Uterus (tissue), 4 donors: Measurements from ENCODE around the gene MEIS2. TPM values are rescaled to one million over a fixed set of nuclear protein-coding genes. Genes with fewer than 3 reads are reported as not detected.

Experiments used
- DNase-seq, 2 donors: peaks; one replicate each; pipeline ENCODE4 v3.0.0-alpha.2; 2019 to 2020
- H3K27ac ChIP-seq, 2 donors: fragments of 200-600 bp; sonication (generic); 1 replicate in 1 of 2; 2 replicates in 1 of 2; pipeline ENCODE4 v1.5.1; 2016 to 2018
- H3K27me3 ChIP-seq, 2 donors: fragments of 200-600 bp; sonication (generic); one replicate each; pipeline ENCODE4 v1.5.1; 2018 to 2019; ENCODE audit warnings: control low read depth in 1 of 2
- H3K36me3 ChIP-seq, 2 donors: fragments of 200-600 bp; sonication (generic); one replicate each; pipeline ENCODE4 v1.5.1; 2019; ENCODE audit warnings: control low read depth in 1 of 2
- H3K4me1 ChIP-seq, 2 donors: fragments of 200-600 bp; sonication (generic); one replicate each; pipeline ENCODE4 v1.5.1; 2018 to 2019; ENCODE audit warnings: control low read depth in 1 of 2
- H3K4me3 ChIP-seq, 2 donors: fragments of 200-600 bp; sonication (generic); 1 replicate in 1 of 2; 2 replicates in 1 of 2; pipeline ENCODE4 v1.5.1; 2018 to 2019; ENCODE audit warnings: mild to moderate bottlenecking in 1 of 2
- H3K9me3 ChIP-seq, 2 donors: fragments of 200-600 bp; sonication (generic); one replicate each; pipeline ENCODE4 v1.5.1; 2019; ENCODE audit warnings: control low read depth in 1 of 2
- POLR2A ChIP-seq, 2 donors: fragments of 450-650 bp; IDR thresholded peaks; one replicate each; pipeline ENCODE4 v1.6.1; 2016; ENCODE audit warnings: antibody characterized with exemption in 2 of 2, mild to moderate bottlenecking in 1 of 2, moderate library complexity in 1 of 2
- intact Hi-C: fragments of 100-400 bp; cut with DNase I; formaldehyde crosslinking; loops from one replicate; pipeline ENCODE4 v1.15.1; 2023; ENCODE audit warnings: low total_unique reads
- total RNA-seq, 4 donors: library from RNA; depleted of rRNA in 3 of 4; stranded (reverse); fragments of >200 nt in 3 of 4; gene quantifications; one replicate each; pipeline versions ENCODE4 v1.1.0 to v1.2.4, GENCODE V29; 2014 to 2023
- TF ChIP-seq, protein P1 (sequence below), 4 experiments: fragments of 200-600 bp in 2 of 4; fragments of 450-650 bp in 2 of 4; sonication (generic) in 2 of 4; IDR thresholded peaks; one replicate each; pipeline ENCODE4 v1.5.1; 2016 to 2019; ENCODE audit warnings: antibody characterized with exemption in 4 of 4, mild to moderate bottlenecking in 2 of 4, moderate library complexity in 1 of 4
- donor health status: DM: yes; HTN: yes; CAD: no.

MEIS2 gene
- total RNA-seq, 4 donors from 2014 or later = 84.0 to 184 (median 112) TPM

DNA sequence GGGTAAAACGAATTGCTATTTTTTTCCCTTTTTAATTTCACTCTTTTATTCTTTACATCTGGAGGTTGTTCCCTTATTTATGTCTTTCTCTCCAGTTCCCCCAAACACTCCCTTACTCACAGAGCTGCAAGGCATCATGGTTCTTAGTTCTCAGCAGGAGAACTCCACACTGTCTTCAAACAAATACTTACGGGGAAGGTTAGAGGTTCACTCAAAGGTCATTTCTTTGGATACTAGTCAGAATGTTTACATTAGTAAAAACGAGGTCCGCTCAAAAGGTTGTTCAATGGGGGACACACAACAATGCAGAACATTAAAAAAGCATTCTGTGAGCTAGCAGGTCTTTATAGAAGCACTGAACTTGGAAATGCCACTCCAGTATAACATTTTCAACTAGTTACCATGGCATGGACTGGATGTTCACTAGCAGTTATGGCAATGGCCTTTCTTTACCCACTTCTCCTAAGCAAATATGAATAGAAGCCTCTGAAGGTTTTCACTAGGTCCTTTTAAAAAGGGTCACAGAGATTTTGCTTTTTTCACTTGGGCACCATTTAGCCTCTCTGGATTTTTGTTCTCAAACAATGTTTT is 201.7 kb downstream of the MEIS2 start:
- peak overlapping the region; percentile 62 to 71 for H3K27ac ChIP-seq
- no peaks in the 10 kb centered on the region for H3K27me3 ChIP-seq
- peaks cover 0 to 14% of the 10 kb centered on the region in 2 donors for H3K4me1 ChIP-seq
- no peaks in the 10 kb centered on the region for H3K36me3 ChIP-seq
- intact Hi-C loops = no loop called here
- no peak for TF ChIP-seq POLR2A (IDR thresholded peaks at IDR 0.05)
- TF ChIP-seq, protein P1, sequence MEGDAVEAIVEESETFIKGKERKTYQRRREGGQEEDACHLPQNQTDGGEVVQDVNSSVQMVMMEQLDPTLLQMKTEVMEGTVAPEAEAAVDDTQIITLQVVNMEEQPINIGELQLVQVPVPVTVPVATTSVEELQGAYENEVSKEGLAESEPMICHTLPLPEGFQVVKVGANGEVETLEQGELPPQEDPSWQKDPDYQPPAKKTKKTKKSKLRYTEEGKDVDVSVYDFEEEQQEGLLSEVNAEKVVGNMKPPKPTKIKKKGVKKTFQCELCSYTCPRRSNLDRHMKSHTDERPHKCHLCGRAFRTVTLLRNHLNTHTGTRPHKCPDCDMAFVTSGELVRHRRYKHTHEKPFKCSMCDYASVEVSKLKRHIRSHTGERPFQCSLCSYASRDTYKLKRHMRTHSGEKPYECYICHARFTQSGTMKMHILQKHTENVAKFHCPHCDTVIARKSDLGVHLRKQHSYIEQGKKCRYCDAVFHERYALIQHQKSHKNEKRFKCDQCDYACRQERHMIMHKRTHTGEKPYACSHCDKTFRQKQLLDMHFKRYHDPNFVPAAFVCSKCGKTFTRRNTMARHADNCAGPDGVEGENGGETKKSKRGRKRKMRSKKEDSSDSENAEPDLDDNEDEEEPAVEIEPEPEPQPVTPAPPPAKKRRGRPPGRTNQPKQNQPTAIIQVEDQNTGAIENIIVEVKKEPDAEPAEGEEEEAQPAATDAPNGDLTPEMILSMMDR (IDR thresholded peaks at IDR 0.05) = no peak
- H3K9me3 ChIP-seq = no peaks in the 10 kb centered on the region
- no peak overlapping the region for H3K4me3 ChIP-seq
- no peak for DNase-seq

- Histone ChIP-seq H3K4me3 (no peak overlapping the region), H3K27ac (peak overlapping the region; percentile 62 to 71), H3K9me3 (no peaks in the 10 kb centered on the region), H3K4me1 (peaks cover 0 to 14% of the 10 kb centered on the region in 2 donors), H3K27me3 (no peaks in the 10 kb centered on the region), H3K36me3 (no peaks in the 10 kb centered on the region)
- TF ChIP-seq, protein P1 (IDR thresholded peaks at IDR 0.05) = no peak
- TF ChIP-seq POLR2A (IDR thresholded peaks at IDR 0.05) = no peak
- intact Hi-C loops = no loop called here
- no peak for DNase-seq
Measured at GRCh38 chr15:36897834-36898233, 202.5 kb downstream of the MEIS2 start.

GRCh38 chr15:36896949-36897348 is 203.4 kb downstream of the MEIS2 start:
- H3K27ac ChIP-seq = peak overlapping the region; percentile 62 to 71
- H3K4me3 ChIP-seq = no peak overlapping the region
- H3K4me1 ChIP-seq = peaks cover 0 to 16% of the 10 kb centered on the region in 2 donors
- no peaks in the 10 kb centered on the region for H3K36me3 ChIP-seq
- DNase-seq = peak in 1 of 2 donors; percentile 58
- TF ChIP-seq, protein P1 (IDR thresholded peaks at IDR 0.05) = no peak
- no peak for TF ChIP-seq POLR2A (IDR thresholded peaks at IDR 0.05)
- H3K27me3 ChIP-seq = no peaks in the 10 kb centered on the region
- intact Hi-C loops = no loop called here
- no peaks in the 10 kb centered on the region for H3K9me3 ChIP-seq

DNA sequence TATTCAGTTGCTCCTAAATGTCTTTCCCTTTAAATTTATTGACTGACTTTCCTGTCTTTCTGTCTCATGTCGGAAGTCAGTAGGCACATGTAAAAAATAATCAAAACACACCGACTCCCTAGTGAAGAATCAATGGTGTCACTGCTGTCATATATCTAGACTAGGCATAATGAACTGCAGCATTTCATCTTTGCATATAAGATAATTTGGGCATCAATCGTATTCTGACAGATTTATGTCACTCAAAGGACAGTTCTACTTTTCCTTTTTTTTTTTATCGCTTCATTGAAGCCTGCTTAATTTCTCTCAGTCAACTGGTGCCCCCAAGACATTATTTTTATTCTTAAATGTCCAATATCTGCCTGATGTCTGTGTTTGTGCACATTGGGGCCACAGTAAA is 206.3 kb downstream of the MEIS2 start:
- Histone ChIP-seq H3K27ac (no peak overlapping the region), H3K36me3 (no peaks in the 10 kb centered on the region), H3K4me3 (no peak overlapping the region), H3K4me1 (peaks cover 0 to 6% of the 10 kb centered on the region in 2 donors), H3K27me3 (no peaks in the 10 kb centered on the region), H3K9me3 (no peaks in the 10 kb centered on the region)
- TF ChIP-seq POLR2A (IDR thresholded peaks at IDR 0.05) = no peak
- TF ChIP-seq, protein P1 (IDR thresholded peaks at IDR 0.05) = no peak
- no peak for DNase-seq
- intact Hi-C loops = no loop called here

- H3K9me3 ChIP-seq = no peaks in the 10 kb centered on the region
- no peaks in the 10 kb centered on the region for H3K27me3 ChIP-seq
- no peak for DNase-seq
- no peak overlapping the region for H3K27ac ChIP-seq
- H3K4me1 ChIP-seq = peaks cover 0 to 6% of the 10 kb centered on the region in 2 donors
- H3K4me3 ChIP-seq = no peak overlapping the region
- no peaks in the 10 kb centered on the region for H3K36me3 ChIP-seq
- TF ChIP-seq, protein P1 (IDR thresholded peaks at IDR 0.05) = no peak
- no peak for TF ChIP-seq POLR2A (IDR thresholded peaks at IDR 0.05)
- intact Hi-C loops = no loop called here
Measured at GRCh38 chr15:36893276-36893675, 207.1 kb downstream of the MEIS2 start.
